ENCODE measurements around the gene ADRA2C.

Gene ADRA2C

GRCh38 chr4:3721627-3722026, 44.6 kb upstream of the ADRA2C start:
- H3K9ac ChIP-seq (ENCODE audit: low read length), result no peak overlapping the region
- no peaks in the 10 kb centered on the region for H3K4me1 ChIP-seq (ENCODE audit: low read length)
- H3K27ac ChIP-seq (ENCODE audit: low read length), result no peak overlapping the region
- no peak overlapping the region for H3K4me2 ChIP-seq (ENCODE audit: low read length)
- H3K9me3 ChIP-seq (ENCODE audit: insufficient read depth, low read length), result no peaks in the 10 kb centered on the region
- H3K79me2 ChIP-seq (ENCODE audit: low read length), result no peaks in the 10 kb centered on the region
- H2AFZ ChIP-seq (ENCODE audit: low read depth, low read length), result no peak overlapping the region
- H3K4me3 ChIP-seq (ENCODE audit: low read length), result no peak overlapping the region
- peaks cover 21% of the 10 kb centered on the region for H3K27me3 ChIP-seq (ENCODE audit: low read depth, low read length)
- no peaks in the 10 kb centered on the region; the same call in 1 of the 2 replicates for H4K20me1 ChIP-seq (ENCODE audit: insufficient read depth, low read length)
- TF ChIP-seq CTCF (IDR thresholded peaks at IDR 0.05; ENCODE audit: low read depth, low read length) (no peak), EZH2phosphoT487 (IDR thresholded peaks at IDR 0.05; ENCODE audit: low read depth) (no peak)
- no peaks in the 10 kb centered on the region for H3K36me3 ChIP-seq (replicated peaks; ENCODE audit: low read depth, low read length)

GRCh38 chr4:3722446-3723231, 43.5 kb upstream of the ADRA2C start:
- no peak for TF ChIP-seq EZH2phosphoT487 (IDR thresholded peaks at IDR 0.05; ENCODE audit: low read depth)
- TF ChIP-seq CTCF (IDR thresholded peaks at IDR 0.05; ENCODE audit: low read depth, low read length), result no peak
- Histone ChIP-seq H2AFZ (ENCODE audit: low read depth, low read length) (no peak overlapping the region), H3K4me3 (ENCODE audit: low read length) (no peak overlapping the region), H3K27ac (ENCODE audit: low read length) (no peak overlapping the region), H3K4me2 (ENCODE audit: low read length) (no peak overlapping the region), H3K4me1 (ENCODE audit: low read length) (no peaks in the 10 kb centered on the region), H3K36me3 (replicated peaks; ENCODE audit: low read depth, low read length) (no peaks in the 10 kb centered on the region), H4K20me1 (ENCODE audit: insufficient read depth, low read length) (no peaks in the 10 kb centered on the region; the same call in 1 of the 2 replicates), H3K9ac (ENCODE audit: low read length) (no peak overlapping the region), H3K27me3 (ENCODE audit: low read depth, low read length) (peaks cover 21% of the 10 kb centered on the region), H3K79me2 (ENCODE audit: low read length) (no peaks in the 10 kb centered on the region), H3K9me3 (ENCODE audit: insufficient read depth, low read length) (no peaks in the 10 kb centered on the region)

- no peaks in the 10 kb centered on the region for H3K79me2 ChIP-seq (ENCODE audit: low read length)
- H3K9me3 ChIP-seq (ENCODE audit: insufficient read depth, low read length), result no peaks in the 10 kb centered on the region
- no peaks in the 10 kb centered on the region for H3K36me3 ChIP-seq (replicated peaks; ENCODE audit: low read depth, low read length)
- H3K4me3 ChIP-seq (ENCODE audit: low read length), result no peak overlapping the region
- no peak overlapping the region for H3K27ac ChIP-seq (ENCODE audit: low read length)
- H2AFZ ChIP-seq (ENCODE audit: low read depth, low read length), result no peak overlapping the region
- no peak for TF ChIP-seq CTCF (IDR thresholded peaks at IDR 0.05; ENCODE audit: low read depth, low read length)
- TF ChIP-seq EZH2phosphoT487 (IDR thresholded peaks at IDR 0.05; ENCODE audit: low read depth), result no peak
- no peak overlapping the region for H3K4me2 ChIP-seq (ENCODE audit: low read length)
- H3K27me3 ChIP-seq (ENCODE audit: low read depth, low read length), result peaks cover 19% of the 10 kb centered on the region
- no peaks in the 10 kb centered on the region for H3K4me1 ChIP-seq (ENCODE audit: low read length)
- no peak overlapping the region for H3K9ac ChIP-seq (ENCODE audit: low read length)
- H4K20me1 ChIP-seq (ENCODE audit: insufficient read depth, low read length), result no peaks in the 10 kb centered on the region; the same call in 1 of the 2 replicates
Observed at GRCh38 chr4:3723232-3723642, 42.9 kb upstream of the ADRA2C start.

GRCh38 chr4:3724319-3725231, 41.6 kb upstream of the ADRA2C start:
- H3K36me3 ChIP-seq (replicated peaks; ENCODE audit: low read depth, low read length), result no peaks in the 10 kb centered on the region
- no peaks in the 10 kb centered on the region for H3K9me3 ChIP-seq (ENCODE audit: insufficient read depth, low read length)
- H3K9ac ChIP-seq (ENCODE audit: low read length), result no peak overlapping the region
- H3K27me3 ChIP-seq (ENCODE audit: low read depth, low read length), result peaks cover 14% of the 10 kb centered on the region
- H3K4me1 ChIP-seq (ENCODE audit: low read length), result no peaks in the 10 kb centered on the region
- no peak overlapping the region for H2AFZ ChIP-seq (ENCODE audit: low read depth, low read length)
- H3K79me2 ChIP-seq (ENCODE audit: low read length), result no peaks in the 10 kb centered on the region
- no peak overlapping the region for H3K27ac ChIP-seq (ENCODE audit: low read length)
- no peaks in the 10 kb centered on the region; the same call in 1 of the 2 replicates for H4K20me1 ChIP-seq (ENCODE audit: insufficient read depth, low read length)
- H3K4me2 ChIP-seq (ENCODE audit: low read length), result no peak overlapping the region
- TF ChIP-seq CTCF (IDR thresholded peaks at IDR 0.05; ENCODE audit: low read depth, low read length) (no peak), EZH2phosphoT487 (IDR thresholded peaks at IDR 0.05; ENCODE audit: low read depth) (no peak)
- no peak overlapping the region for H3K4me3 ChIP-seq (ENCODE audit: low read length)
